ENCODE results near the gene TTC31.

- TF ChIP-seq CTCF (IDR thresholded peaks at IDR 0.05 in 2 of 3, conservative IDR thresholded peaks at IDR 0.05 in 1 of 3; ENCODE audit: borderline replicate concordance in 1 of 3, insufficient read depth in 1 of 3, low read depth in 2 of 3, low read length in 2 of 3) (no peak), CEBPB (IDR thresholded peaks at IDR 0.05; ENCODE audit: low read depth) (no peak), POLR2A (IDR thresholded peaks at IDR 0.05; ENCODE audit: borderline replicate concordance, extremely low read depth, insufficient read depth, insufficient read length) (no peak), ZNF274 (IDR thresholded peaks at IDR 0.05; ENCODE audit: low read depth, low read length) (no peak), FOSL1 (IDR thresholded peaks at IDR 0.05; ENCODE audit: low read depth) (no peak), MAX (IDR thresholded peaks at IDR 0.05) (no peak), RAD21 (IDR thresholded peaks at IDR 0.05; ENCODE audit: low read depth) (no peak), YY1 (IDR thresholded peaks at IDR 0.05; ENCODE audit: extremely low read depth, insufficient replicate concordance, low read depth, low read length) (no peak)
Observed at GRCh38 chr2:74436848-74437695, 45.8 kb upstream of the TTC31 start.
